SU-DHL-6 (cell line): ENCODE measurements around the gene MRGPRF.

Experiments
- H2AFZ ChIP-seq: fragments of 200-600 bp; sonication (generic); 2 replicates; pipeline ENCODE4 v1.6.1; 2014; ENCODE audit warnings: low read depth, mild to moderate bottlenecking, moderate library complexity, mixed read lengths, antibody characterized with exemption, low read length; ENCODE audit not compliant: severe bottlenecking
- H3F3A ChIP-seq: fragments of 200-600 bp; shearing (Covaris generic); 2 replicates; pipeline ENCODE4 v1.6.0; 2016; ENCODE audit warnings: antibody characterized with exemption, mild to moderate bottlenecking; ENCODE audit not compliant: insufficient read depth
- H3K27ac ChIP-seq: fragments of 200-600 bp; sonication (generic); 2 replicates; pipeline ENCODE4 v1.5.1; 2016; ENCODE audit warnings: low read depth, mild to moderate bottlenecking, low read length, moderate library complexity, mixed read lengths
- H3K27me3 ChIP-seq: fragments of 200-600 bp; sonication (generic), shearing (Covaris generic); 2 replicates; pipeline ENCODE4 v1.6.0; 2014; ENCODE audit warnings: mild to moderate bottlenecking, low read length
- H3K36me3 ChIP-seq: fragments of 200-600 bp; sonication (generic); 2 replicates; pipeline ENCODE4 v1.6.1; 2014; ENCODE audit warnings: mild to moderate bottlenecking, low read length, mixed read lengths
- H3K4me2 ChIP-seq: fragments of 300-600, 200-600 bp; shearing (Covaris generic), sonication (generic); 2 replicates; pipeline ENCODE4 v1.6.0; 2014; ENCODE audit warnings: low read length, low read depth, mild to moderate bottlenecking; ENCODE audit not compliant: poor library complexity, severe bottlenecking
- H3K4me3 ChIP-seq: fragments of 200-600 bp; sonication (generic); 2 replicates; pipeline ENCODE4 v1.5.1; 2014; ENCODE audit warnings: antibody characterized with exemption, low read length, mild to moderate bottlenecking, mixed read lengths; ENCODE audit not compliant: insufficient read depth, poor library complexity, severe bottlenecking
- H3K79me2 ChIP-seq: fragments of 200-600 bp; sonication (generic); 2 replicates; pipeline ENCODE4 v1.6.1; 2014; ENCODE audit warnings: mild to moderate bottlenecking, low read length, moderate library complexity; ENCODE audit not compliant: insufficient read depth
- H3K9ac ChIP-seq: fragments of 200-600 bp; sonication (generic); 2 replicates; pipeline ENCODE4 v1.7.0; 2014; ENCODE audit warnings: mild to moderate bottlenecking, low read length
- H3K9me2 ChIP-seq: fragments of 200-600 bp; sonication (generic); replicated peaks from 2 replicates; pipeline ENCODE4 v1.6.1; 2014; ENCODE audit warnings: low read length; ENCODE audit not compliant: insufficient read depth
- H3K9me3 ChIP-seq: fragments of 200-600 bp; sonication (generic); 2 replicates; pipeline ENCODE4 v1.6.1; 2014; ENCODE audit warnings: low read length, mixed read lengths; ENCODE audit not compliant: insufficient read depth
- H4K20me1 ChIP-seq: fragments of 200-600 bp; sonication (generic); 2 replicates; pipeline ENCODE4 v1.6.1; 2014; ENCODE audit warnings: low read depth, mild to moderate bottlenecking, antibody characterized with exemption, low read length, moderate library complexity, mixed read lengths
- CTCF ChIP-seq: fragments of 200-600 bp; sonication (generic); IDR thresholded peaks from one replicate; pipeline ENCODE4 v1.5.1; 2017; ENCODE audit warnings: antibody characterized with exemption, mild to moderate bottlenecking, low read length, moderate library complexity; ENCODE audit not compliant: insufficient read depth, poor library complexity, severe bottlenecking
- EZH2phosphoT487 ChIP-seq: fragments of 200-600 bp; sonication (generic), shearing (Covaris generic); conservative IDR thresholded peaks from 2 replicates; pipeline ENCODE4 v1.6.1; 2018; ENCODE audit warnings: mild to moderate bottlenecking, antibody characterized with exemption, low read length, moderate library complexity, mixed read lengths

Gene MRGPRF

GRCh38 chr11:69051381-69052342 lies 38.6 kb upstream of the MRGPRF start:
- no peaks in the 10 kb centered on the region for H4K20me1 ChIP-seq
- TF ChIP-seq CTCF (no peak), EZH2phosphoT487 (no peak)
- no peaks in the 10 kb centered on the region for H3K9me2 ChIP-seq
- H3K4me2 ChIP-seq: peak overlapping the region; percentile 54
- H3K79me2 ChIP-seq: peaks cover 28% of the 10 kb centered on the region
- H3K27me3 ChIP-seq: no peaks in the 10 kb centered on the region
- no peaks in the 10 kb centered on the region for H3K36me3 ChIP-seq
- H3K4me3 ChIP-seq: no peak overlapping the region
- H3K9me3 ChIP-seq: no peaks in the 10 kb centered on the region
- H2AFZ ChIP-seq: no peak overlapping the region
- peak overlapping the region; percentile 76 for H3K27ac ChIP-seq
- H3K9ac ChIP-seq: peak overlapping the region; percentile 51; the same call in 1 of the 2 replicates
- H3F3A ChIP-seq: peaks cover 16% of the 10 kb centered on the region

GRCh38 chr11:69050592-69051380 lies 37.7 kb upstream of the MRGPRF start:
- Histone ChIP-seq H3K27me3 (no peaks in the 10 kb centered on the region), H3K9me2 (no peaks in the 10 kb centered on the region), H4K20me1 (no peaks in the 10 kb centered on the region), H3K27ac (peak overlapping the region; percentile 76), H3K9me3 (no peaks in the 10 kb centered on the region), H3K4me2 (peak overlapping the region; percentile 54), H3K4me3 (no peak overlapping the region), H3K9ac (peak overlapping the region; percentile 51; the same call in 1 of the 2 replicates), H3K79me2 (peaks cover 28% of the 10 kb centered on the region), H3F3A (peaks cover 7% of the 10 kb centered on the region), H2AFZ (no peak overlapping the region), H3K36me3 (no peaks in the 10 kb centered on the region)
- TF ChIP-seq EZH2phosphoT487 (no peak), CTCF (no peak)

- Histone ChIP-seq H3K9me3 (no peaks in the 10 kb centered on the region), H2AFZ (peak overlapping the region; percentile 68), H3F3A (no peaks in the 10 kb centered on the region; the same call in 1 of the 2 replicates), H3K9me2 (no peaks in the 10 kb centered on the region), H3K9ac (peak overlapping the region; percentile 85), H3K27ac (peak overlapping the region; percentile 11; the same call in 1 of the 2 replicates), H3K79me2 (peaks cover 28% of the 10 kb centered on the region), H3K4me2 (peak overlapping the region; percentile 59), H4K20me1 (no peaks in the 10 kb centered on the region), H3K27me3 (no peaks in the 10 kb centered on the region), H3K4me3 (peak overlapping the region; percentile 72), H3K36me3 (no peaks in the 10 kb centered on the region)
- TF ChIP-seq EZH2phosphoT487: no peak
- no peak for TF ChIP-seq CTCF
These were observed 36.4 kb upstream of the MRGPRF start for GRCh38 chr11:69049490-69049867.
